ENCODE measurements around the gene NUDT22.

The NUDT22 gene, protein sequence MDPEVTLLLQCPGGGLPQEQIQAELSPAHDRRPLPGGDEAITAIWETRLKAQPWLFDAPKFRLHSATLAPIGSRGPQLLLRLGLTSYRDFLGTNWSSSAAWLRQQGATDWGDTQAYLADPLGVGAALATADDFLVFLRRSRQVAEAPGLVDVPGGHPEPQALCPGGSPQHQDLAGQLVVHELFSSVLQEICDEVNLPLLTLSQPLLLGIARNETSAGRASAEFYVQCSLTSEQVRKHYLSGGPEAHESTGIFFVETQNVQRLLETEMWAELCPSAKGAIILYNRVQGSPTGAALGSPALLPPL

DNA sequence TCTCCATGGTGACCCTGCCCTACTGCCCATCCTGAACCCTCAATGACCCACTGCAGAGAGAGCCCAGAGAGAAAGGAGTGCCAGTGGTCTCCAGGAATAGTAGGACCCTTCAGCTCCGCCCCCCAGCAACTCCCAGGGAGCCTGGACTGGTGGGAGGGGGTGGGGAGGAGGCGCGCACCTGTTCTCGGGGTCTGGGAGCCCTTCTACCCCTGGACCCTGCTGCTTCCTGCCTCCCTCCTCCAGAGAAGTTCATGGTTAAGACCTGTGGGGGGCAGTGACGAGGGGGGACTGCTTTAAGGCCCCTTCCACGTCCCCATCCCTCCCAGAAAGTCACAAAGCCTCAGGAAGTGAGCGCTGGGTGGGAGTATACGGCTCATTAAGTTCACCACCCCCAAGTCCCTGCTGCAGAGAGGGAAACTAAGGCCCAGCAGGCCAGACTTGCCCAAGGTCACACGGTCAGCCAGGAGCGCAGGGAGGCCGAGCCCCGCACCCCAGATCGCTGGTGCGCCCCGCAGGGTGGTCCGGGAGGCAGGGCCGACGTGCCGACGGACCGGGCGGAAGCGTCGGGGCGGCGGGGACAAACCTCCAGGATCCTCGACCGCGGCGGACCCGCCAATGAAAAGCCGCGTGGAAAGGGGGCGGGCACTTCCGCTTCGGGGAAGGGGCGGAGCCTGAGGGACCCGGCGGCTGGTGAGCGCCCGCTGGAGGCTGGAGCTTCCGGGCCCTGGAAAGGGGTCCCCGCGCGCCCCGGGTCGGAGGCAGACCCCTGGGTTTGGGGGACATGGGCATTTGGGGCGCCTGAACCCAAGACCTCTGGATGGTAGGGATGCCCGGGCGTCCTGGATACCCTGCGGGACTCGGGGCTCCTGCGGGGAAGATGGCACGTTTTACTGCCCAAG is at the start of gene NUDT22, which contains the start of gene TRPT1:
NUDT22 (plus strand) TSS at position 667 of the 899 bp plus-strand sequence. CDS start 379 bp downstream, outside the sequence.
TRPT1 (minus strand) TSS at position 579 of the 899 bp plus-strand sequence; CDS start at position 253, 326 bp downstream.
- peak; percentile 88 to 93 (median 88) for DNase-seq (ENCODE audit: low read depth in 2 of 3, low spot score in 2 of 3)

DNA sequence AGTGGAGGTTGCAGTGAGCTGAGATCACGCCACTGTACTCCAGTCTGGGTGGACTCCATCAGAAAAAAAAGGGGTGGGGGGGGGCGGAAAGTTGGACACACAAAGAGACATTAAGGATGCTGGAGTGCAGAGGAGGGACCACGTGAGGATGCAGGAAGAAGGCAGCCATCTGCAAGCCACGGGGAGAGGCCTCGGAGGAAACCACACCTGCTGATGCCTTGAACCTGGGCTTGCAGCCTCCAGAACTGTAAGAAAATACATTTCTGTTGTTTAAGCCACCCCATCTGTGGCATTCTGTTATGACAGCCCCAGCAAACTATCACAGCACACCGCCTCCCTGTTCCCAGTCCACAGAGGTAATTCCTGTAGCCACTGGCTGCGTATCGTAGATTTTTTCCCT is 49.3 kb upstream of the NUDT22 start:
- no peak for DNase-seq (ENCODE audit: low read depth in 2 of 3, low spot score in 2 of 3)

DNA sequence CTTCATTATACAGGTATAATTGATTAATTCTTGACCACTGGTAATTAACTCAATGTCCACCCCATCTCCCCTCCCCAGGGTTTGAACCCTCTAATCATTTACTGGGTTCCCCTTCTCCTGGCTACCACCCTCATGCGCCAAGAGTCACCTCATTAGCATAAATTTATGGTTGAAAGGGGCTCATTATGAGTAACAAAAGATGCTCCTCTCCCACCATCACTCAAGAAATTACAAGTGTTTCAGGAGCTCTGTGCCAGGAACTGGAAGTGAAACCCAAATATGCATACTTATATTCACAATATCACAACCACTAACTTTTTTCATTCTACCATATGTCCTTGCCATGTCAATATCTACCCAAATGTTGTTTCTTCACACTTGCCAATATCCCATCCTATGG is 47.9 kb upstream of the NUDT22 start:
- no peak for DNase-seq (ENCODE audit: low read depth in 2 of 3, low spot score in 2 of 3)

DNA sequence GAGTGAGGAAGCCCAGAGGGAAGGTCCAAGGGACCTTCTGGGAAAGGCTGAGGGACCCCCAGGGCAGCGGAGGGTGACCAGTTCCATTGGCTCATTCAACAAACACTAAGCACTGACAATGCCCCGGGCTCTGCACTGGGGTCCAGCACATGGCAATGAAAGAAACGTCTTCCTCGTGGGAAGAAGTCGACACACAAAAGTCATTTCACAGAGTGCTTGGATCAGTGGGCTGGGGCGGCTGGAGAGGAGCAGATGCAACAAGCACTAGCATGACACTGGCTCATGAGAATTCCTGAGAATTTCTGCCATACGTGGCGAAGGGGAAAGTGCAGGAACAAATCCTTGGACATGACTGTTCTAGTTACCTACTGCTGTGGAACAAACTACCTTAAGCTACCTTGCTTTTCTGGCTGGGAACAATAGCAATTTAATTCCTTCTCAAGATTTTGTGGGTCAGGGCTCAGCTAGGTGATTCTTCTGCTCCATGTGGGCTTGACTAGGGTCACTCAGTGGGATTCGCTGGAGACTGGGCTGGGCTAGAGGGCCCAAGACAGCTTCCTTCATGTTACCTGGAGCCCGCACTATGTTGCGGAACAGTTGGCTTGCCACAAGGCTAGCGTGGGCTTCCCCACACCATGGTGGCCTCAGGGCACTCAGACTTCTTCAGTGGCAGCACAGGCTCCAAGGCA is 47.0 kb upstream of the NUDT22 start:
- no peak for DNase-seq (ENCODE audit: low read depth in 2 of 3, low spot score in 2 of 3)

DNA sequence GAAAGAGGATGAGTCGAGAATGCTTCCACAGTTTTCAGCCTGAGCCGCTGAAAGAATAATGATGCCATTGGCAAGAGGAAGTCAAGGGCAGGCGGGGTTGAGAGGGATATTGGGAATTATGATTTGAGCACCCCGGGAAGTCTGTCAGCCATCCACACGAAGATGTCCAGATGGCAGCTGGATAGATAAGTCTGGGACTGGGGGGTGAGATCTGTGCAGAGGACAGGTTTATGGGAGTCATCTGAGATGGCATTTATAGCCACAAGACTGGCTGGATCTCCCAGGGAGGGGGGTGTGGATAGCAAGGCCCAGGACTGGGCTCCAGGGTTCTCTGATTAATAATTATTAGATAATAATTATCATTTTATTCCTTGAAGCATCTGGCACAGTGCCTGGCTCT is 45.2 kb upstream of the NUDT22 start:
- no peak for DNase-seq (ENCODE audit: low read depth in 2 of 3, low spot score in 2 of 3)

DNA sequence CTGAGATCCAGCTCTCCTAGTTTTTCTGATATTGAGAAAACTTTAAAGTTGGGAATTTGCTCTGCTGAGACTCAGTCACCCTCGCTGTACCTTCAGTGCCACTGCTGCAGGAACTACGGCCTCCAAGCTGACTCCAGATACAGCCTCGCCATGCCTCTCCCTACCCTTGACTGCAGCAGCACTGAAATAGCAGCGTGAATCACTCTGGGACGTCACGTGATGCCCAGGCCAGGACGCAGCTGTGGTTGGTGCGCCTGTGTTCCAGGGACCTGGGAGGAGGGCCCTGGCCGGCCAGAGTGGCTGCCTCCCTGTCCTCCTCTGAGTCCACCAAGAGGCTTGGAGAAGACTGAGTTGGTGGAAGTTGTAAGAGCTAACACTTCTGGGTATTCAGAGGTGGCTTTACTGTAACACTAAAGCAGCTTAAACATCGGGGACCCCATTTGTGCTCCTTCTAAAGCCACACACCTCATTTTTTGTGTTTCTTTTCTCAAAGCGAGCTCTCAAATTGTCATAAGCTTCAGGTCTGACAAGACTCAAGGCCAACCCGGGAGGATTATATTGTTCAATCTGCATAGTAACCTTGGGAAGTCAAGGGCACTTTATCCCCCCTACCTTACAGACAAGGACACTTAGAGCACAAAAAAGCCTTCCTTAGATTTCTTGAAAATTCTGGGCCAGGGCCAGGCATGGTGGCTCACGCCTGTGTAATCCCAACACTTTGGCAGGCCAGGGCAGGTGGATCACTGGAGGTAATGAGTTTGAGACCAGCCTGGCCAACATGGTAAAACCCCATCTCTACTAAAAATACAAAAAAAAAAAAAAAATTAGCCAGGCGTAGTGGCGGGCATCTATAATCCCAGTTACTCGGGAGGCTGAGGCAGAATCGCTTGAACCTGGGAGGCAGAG is 44.3 kb upstream of the NUDT22 start:
- no peak for DNase-seq (ENCODE audit: low read depth in 2 of 3, low spot score in 2 of 3)

DNA sequence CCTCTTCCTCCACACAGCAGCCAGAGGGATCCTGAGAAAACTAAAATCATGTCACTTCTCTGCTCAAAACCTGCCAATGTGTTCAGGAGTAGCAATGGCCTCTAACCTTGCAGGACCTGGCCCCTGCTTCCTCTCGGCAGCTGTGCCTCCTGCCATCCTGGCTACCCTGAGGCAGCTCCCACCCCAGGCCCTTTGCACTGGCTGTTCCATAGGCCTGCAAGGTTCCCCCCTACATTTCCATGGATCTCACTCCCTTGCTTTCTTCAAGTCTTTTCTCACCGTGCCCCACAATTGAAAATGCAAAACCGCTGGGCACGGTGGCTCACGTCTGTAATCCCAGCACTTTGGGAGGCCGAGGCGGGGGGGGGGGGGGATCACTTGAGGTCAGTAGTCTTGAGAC is 42.2 kb upstream of the NUDT22 start:
- no peak for DNase-seq (ENCODE audit: low read depth in 2 of 3, low spot score in 2 of 3)

DNA sequence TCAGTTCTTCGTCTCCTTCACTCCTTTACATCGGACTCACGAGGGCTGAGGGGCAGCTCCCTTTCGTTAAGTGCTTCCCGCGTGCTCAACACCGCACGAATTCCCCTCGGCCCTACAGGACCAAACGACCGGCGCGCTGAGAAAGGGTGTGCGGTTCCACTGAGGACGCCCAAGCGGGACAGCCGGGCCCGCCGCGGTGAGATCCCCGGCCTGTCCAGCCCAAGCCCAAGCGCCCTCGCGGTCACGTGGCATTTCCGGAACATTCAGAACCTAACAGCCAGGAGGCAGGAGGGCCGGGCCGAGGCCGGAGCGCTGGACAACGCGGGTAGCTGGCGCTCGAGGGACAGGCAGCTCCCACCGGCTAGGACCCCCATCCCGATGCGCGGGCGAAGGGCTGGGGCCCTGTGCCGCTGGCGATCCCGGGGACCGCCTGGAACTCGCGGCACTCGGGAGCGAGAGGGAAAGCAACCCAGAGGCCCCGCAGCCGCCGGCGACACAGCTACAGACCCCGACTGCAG is 40.8 kb upstream of the NUDT22 start:
- peak in 1 of 3 experiments; percentile 16 for DNase-seq (ENCODE audit: low read depth in 2 of 3, low spot score in 2 of 3)

DNA sequence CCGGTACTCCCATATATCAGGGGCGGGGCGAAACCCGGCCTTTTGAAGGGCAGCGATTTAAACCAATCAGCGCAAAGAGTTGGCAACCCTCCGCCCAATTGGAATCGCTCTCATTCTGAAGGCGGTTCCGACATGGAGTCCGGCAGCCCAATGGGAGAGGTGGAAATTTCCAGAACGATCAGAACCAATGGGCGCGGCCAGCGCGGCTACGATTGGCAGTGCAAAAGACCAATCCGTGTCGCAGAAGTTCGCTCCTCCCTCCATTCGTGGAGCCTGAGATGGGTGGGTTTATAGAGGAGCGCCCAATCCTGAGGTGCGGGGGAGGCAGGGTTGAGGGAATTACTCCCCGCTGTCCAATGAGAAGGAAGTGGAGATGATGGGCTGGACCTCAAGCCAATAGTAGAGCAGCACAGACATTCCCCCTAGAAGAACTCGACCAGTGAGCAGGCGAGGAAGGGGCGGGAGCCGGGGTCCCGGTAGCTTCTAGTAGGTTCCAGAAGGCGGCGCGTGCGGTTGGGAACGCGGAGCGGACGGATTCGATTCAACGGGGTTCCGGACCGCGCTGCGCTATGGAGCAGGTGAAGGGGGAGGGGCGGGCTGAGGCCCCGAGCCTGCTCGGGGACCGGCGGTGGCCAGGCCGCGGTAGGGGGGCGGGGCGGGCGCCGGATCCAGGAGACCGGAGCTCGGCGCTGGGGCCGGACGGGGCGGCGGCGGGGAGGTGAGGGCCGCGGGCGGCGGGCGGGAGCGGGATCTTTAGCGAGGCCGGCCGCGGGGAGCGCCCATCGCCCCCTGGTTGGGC is 40.2 kb upstream of the NUDT22 start, which contains the start of gene STIP1:
STIP1 (plus strand) TSS at position 479 of the 799 bp plus-strand sequence; CDS start at position 570, 91 bp downstream.
- DNase-seq (ENCODE audit: low read depth in 2 of 3, low spot score in 2 of 3) = peak; percentile 89 to 97 (median 96)

DNA sequence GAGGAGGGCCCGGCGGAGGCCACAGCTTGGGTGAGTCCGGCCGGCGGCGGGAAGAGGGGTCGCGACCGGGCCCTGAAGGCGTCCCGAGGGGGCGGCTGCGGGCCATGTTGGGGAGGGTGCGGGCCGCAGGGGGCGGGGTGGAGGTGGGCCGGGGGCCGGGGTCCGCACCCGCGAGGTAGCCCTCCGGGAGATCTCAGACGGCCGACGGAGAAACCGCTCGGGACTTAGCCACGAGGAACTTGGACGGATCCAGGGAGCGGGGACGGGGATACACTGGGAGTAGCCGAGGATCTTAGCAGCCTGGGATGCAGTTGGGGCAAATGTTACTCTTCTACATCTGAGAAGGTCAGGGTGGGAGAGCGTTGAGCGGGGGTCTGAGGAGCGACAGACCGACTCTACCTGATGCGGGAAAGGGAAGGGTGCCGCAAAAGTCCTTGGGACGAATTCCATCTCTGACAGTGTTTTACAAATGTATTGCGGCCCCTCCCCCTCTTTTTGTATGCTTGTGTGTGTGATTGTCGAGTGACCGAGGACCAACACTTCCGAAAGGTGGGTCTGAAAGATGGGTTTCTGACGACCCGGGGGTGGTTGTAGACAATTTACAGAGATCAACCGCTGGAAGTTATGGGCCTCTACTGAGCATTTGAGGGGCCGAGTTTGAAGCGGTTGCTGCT is 39.4 kb upstream of the NUDT22 start:
- peak; percentile 31 to 45 (median 33) for DNase-seq (ENCODE audit: low read depth in 2 of 3, low spot score in 2 of 3)

DNA sequence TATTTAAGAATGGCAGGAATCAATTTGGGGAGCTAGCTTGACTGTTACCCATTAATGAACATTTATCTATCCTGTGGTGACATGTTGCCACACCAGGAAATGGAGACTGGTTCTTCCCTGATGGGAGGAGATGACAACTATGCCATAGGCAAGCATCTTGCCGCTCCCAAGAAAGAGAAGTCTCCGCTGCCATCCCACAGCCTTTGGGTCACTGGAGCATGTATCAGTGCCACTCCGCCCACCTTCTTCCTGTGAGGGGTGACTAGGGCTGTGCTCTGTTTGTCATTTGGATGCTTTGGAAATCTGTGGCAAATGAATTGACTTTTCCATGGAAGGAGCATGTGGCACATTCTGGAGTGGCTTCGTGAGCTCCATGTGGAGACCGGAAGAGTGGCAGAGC is 33.6 kb upstream of the NUDT22 start:
- no peak for DNase-seq (ENCODE audit: low read depth in 2 of 3, low spot score in 2 of 3)

DNA sequence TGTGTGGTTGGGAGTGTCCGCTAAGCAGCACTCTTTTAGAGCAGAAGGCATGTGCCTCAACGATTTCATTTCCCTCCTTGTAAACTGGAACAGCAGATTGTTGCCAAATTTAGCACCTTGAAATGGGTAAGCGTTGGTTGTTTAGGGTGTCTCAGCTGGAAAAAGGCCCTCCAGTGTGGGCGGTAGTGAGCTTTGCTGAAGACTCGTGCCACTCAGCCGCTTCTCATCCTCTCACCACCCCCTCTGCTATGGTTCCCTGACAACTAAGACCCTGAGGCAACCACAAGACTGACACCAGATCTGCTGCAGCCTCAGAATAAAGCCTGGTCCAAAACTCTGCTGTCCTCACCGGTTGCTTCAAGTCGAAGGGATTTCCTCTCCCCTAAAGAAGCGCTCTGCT is 29.4 kb upstream of the NUDT22 start:
- no peak for DNase-seq (ENCODE audit: low read depth in 2 of 3, low spot score in 2 of 3)

DNA sequence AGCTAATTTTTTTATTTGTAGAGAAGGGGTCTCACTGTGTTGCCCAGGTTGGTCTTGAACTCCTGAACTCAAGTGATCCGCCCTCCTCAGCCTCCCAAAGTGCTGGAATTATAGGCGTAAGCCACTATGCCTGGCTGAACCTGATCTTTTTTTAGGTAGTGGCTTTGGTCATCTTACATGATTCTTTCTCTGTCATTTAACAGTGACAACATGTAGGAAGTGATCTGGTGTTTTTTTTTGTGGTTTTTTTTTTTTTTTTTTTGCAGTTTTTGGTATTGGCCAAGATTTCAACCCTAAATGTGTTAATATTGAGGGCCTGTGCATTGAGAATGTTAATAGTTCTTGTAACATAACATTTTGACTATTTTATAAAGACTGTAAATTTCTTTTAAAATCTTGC is 27.6 kb upstream of the NUDT22 start:
- no peak for DNase-seq (ENCODE audit: low read depth in 2 of 3, low spot score in 2 of 3)

DNA sequence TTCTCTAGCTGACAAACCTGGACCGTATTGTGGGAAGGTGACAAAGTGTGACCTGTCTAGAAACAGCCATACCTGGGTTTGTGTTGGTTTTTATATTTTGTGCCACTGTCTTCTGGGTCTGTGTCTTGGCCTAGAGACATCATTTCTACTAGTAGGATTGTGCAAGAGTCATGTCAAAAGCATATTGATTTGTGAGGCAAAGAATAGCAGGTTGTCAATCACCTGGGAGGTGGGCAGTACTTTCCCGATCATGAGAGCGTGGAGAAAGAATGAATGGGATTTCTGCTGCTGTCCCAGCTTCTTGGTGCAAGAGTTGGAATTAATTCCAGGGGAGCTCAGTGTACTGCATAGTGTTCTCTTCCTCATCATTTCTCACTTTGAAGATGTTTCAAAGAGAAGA is 24.5 kb upstream of the NUDT22 start:
- no peak for DNase-seq (ENCODE audit: low read depth in 2 of 3, low spot score in 2 of 3)

DNA sequence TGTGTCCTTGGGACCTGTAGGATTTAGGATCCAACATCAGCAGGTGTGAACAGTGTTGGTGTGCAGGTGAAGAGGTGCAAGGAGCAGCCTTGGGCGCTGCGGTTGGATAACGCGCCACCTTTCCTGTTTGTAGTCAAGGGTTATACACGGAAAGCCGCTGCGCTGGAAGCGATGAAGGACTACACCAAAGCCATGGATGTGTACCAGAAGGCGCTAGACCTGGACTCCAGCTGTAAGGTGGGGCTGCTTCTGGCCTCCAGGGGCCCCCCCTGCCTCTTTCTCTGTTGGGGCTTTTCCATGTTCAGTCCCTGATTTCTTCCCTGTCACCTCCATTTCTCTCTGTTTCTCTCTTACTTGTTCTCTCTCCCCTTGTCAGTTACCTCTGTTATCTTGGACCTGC is 23.1 kb upstream of the NUDT22 start:
- no peak for DNase-seq (ENCODE audit: low read depth in 2 of 3, low spot score in 2 of 3)

DNA sequence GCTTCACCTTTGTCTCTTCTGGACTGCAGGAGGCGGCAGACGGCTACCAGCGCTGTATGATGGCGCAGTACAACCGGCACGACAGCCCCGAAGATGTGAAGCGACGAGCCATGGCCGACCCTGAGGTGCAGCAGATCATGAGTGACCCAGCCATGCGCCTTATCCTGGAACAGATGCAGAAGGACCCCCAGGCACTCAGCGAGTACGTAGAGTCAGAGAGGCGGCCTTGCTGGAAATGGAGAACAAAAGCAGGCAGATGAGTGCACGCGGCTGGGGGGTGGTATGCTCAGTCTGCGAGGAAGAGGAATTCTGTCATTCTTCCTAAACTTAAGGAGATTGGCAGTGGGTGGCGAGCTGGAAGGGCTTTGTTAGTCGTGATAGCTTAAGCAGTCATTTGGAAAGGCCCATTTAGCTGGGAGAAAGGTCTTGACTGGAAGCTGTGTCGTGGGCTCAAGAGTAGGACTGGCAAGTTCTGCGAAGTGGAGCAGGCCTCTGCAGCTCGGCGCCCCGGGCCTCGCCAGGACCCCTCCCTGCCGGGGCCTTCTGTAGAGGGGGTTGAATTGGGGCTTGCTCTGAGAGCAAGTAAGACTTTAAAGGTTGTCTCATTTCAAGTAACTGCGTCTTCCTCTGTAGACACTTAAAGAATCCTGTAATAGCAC is 22.5 kb upstream of the NUDT22 start:
- DNase-seq (ENCODE audit: low read depth in 2 of 3, low spot score in 2 of 3) = no peak

DNA sequence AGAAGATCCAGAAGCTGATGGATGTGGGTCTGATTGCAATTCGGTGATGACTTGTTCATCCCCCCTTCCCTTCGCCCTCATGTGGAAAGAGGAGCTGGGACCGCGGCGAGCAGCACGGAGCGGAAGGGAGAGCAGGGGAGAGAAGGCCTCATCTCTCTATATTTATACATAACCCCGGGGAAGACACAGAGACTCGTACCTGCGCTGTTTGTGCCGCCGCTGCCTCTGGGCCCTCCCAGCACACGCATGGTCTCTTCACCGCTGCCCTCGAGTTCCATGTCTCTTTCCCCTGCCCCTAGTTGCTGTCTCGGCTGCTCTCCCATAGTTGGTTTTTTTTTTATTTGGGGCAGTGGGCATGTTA is 22.0 kb upstream of the NUDT22 start:
- DNase-seq (ENCODE audit: low read depth in 2 of 3, low spot score in 2 of 3) = no peak

DNA sequence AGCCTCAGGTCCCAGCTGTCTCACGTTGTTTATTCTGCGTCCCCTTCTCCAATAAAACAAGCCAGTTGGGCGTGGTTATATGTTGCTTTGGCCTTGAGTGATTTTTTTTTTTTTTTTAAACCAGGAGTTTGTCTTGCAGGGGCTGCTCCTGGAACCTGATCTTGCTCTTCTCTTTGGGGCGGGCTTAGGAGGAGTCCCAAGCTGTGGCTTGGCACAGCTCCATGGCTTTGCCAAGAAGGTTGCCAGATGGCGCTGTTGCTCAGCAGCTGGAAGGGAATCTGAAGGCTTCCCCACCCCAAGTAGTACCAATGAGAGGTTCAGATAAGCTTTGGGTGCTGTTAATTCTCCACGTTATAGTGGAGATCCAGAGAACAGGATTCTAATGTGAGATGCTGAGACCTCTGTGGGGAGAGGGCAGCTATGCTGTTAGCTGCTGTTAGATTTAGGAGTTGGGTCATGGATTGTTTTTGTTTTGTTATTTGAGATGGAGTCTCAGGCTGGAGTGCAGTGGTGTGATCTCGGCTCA is 21.5 kb upstream of the NUDT22 start:
- no peak for DNase-seq (ENCODE audit: low read depth in 2 of 3, low spot score in 2 of 3)

Measured in activated CD8-positive, alpha-beta memory T cell treated with anti-CD3 and anti-CD28 coated beads for 48 hours (primary cell).